Fibroblast of upper back skin (primary cell): Measurements from ENCODE around the gene BRD9.
"Not testable (repeated sequence)": the region's sequence is repeated elsewhere in the genome, so short reads cannot be mapped to it uniquely, and the experiment has no call there.

Experiments
- DNase-seq: peaks from one replicate; pipeline ENCODE4 v3.0.0-alpha.2; 2013

Gene BRD9

DNA sequence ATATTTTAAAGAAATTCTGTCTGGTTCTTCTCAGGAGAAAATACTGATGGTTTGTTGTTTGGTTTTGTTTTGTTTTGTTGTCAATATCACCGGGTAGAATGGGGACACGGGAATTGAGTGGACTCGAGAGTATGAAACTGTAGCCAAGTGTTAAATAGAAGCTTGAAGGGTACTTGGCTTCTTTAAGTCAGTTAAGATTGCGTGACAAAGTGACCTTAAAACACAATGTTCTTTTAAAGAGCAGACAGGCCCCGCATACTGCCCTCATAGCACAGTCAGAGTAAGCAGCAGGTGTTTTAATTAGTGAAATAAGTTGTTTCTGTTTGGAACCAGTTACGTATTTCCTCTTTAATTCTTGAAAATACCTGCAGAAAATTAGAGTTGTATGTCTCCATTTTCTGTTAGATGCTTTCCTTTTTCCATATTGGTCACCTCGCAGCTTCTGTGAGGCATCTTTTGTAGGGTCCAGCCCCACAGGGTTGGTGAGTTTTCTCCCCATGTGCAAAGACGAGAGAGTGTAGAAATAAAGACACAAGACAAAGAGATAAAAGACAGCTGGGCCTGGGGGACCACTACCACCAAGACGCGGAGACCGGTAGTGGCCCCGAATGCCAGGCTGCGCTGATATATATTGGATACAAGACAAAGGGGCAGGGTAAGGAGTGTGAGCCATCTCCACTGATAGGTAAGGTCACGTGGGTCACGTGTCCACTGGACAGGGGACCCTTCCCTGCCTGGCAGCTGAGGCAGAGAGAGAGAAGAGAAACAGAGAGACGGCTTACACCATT is 9.7 kb upstream of the BRD9 start:
- no peak for DNase-seq

DNA sequence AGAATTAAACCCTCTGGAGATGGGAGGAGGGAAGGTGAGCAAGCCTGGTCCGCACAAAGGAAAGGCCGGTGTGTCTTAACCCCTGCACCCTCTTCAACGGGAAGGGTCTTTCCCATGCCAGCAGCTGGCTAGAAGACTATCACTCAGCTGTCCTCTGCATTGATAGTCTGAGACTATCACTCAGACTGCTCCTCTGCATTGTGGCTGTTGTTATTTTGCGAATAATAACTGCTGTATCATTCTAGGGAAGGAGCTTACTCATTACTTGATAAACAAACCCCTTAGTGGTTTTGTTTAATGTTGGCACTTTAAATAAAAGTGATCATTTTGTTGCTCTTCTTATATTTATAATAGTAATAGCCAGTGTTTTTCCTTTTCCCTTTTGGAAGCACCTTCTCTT is 8.2 kb upstream of the BRD9 start:
- DNase-seq: no peak

DNA sequence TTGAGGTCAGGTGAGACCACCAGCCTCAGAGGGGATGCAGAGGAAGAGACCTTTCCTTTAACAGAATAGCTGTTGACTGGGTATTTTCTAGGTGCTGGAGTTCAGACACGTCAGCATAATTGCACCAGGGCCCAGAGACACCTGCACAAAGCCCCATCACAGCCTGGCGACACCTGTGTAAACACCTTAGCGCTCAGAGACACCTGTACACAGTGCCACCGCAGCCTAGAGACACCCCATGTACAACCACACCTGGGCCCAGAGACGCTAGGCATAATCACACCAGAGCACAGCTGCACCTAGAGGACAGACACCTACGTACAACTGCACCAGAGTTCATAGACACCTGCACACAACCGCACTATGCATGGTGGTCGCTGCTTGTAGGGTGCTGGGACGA is 1.1 kb upstream of the BRD9 start:
- DNase-seq: no peak

DNA sequence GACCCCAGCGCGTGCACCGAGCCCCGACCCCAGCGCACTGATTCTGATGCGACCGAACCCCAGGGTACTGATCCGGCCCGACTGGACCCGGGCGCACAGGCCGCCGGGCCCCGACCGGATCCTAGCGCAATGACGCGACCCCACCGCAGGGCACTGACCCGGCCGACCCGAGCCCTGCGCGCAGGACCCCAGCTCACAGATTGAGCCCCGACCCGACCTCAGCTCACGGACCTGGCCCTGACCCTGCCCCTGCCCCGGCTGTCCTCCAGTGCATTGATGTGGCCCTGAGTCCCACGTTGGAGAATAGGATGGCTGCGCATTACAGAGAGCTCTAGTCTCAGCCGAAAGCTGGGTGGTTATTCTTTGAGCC is 521 bp upstream of the BRD9 start:
- no peak for DNase-seq

DNA sequence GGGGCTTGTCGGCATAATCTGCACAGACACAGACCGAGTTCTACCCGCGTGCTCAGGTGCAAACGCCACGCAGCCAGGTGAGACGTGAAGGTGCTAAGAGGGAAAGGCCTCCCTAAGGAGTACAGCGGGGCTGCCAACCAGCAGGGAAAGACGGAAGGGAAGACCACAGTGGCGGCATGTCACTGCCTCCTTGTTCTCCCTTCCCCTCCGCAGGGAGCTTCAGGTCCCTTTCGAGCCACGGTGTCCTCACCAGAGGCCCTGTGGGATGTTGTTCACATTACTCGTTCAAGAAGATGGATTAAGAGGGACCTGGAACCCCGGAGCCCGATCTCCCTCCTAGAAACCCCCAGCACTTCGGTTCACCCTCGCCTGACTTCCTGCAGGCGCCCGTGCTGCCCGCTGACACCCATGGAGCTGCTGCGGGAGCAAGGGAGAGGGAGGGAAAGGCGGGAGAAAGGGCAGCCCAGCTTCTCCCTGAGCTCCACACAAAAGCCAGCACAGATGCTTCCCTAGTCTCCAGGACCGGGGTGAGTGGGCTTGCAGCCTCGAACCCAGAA is 686 bp downstream of the BRD9 start:
- no peak for DNase-seq

DNA sequence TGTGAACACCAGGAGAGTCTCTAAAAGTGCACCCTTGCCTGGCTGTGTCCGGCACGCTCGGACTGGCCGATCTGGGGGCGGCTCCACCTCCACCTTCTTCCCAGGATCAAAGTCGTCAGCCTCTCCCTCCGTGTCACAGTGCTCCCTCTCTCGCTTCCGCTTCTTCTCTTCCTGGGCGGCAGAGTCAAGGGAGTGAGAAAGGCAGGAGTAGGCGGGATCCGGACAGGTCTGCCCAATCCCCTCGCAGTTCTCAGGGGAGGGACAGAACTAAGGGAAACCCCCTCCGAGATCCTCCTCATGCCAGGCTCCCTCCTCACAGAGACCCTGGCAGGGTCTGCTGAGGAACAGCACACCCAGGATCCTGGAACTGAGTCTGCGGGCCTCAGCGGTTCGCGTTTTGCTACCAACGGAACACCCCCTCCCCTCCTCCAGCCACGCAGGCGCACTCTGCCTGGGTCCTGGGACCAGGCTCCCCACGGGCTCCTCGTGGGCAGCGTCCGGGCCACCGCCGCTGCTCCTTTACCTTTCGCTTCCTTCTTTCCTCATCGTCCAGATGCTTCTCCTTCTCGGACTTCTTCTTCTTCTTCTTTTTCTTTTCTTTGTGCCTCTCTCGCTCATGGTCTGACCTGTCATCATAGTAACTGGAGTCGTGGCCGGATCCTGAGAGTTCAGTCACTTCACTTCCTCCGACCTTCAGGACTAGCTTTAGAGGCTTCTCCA is 1.3 kb downstream of the BRD9 start:
- DNase-seq: no peak

DNA sequence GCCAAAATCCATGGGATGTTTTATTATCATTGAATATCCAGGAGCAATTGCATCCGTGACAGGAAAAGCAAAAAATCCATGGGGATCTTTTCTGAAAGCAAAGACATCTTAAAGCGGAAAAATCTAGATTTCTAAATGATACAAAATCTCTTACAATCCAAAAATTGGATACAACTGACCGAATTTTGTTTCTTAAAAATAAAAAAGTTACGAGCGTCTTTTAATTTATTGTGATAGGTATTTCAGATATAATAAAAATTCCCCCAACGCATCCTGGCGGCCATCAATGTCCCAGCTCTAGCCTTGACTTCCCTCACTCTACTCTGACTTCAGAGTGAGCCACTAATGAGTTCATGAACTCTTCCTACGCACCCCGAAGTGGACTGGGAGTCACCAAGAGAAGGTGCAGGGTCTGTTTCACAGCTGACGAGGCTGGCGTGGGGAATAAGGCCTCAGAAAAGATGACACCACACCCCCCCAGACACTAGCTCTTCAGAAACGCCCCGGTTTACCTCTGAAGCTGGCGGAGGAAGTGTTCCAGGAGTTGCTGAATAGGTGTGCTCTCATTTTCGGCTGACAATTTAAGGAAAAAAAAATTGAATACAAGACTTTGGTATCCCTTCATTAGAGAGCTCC is 3.4 kb downstream of the BRD9 start:
- DNase-seq: no peak

DNA sequence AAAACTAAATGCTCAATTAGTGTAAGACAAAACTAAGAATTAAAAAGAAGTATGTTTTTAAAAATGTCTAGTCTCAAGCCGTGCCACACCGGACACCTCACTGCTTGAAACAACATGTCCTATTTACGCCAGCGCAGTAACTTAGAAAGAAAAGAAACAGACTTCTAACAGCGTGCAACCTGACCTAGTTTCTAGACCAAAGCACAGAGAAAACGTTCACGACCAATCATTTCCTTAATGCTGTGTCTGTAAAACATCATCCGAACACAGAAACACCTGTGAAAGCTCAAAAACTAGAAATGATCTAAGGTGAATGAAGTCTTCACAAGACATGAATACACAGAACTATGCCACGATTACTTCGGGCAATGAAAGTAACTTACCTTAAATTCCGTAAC is 4.0 kb downstream of the BRD9 start:
- DNase-seq: no peak

DNA sequence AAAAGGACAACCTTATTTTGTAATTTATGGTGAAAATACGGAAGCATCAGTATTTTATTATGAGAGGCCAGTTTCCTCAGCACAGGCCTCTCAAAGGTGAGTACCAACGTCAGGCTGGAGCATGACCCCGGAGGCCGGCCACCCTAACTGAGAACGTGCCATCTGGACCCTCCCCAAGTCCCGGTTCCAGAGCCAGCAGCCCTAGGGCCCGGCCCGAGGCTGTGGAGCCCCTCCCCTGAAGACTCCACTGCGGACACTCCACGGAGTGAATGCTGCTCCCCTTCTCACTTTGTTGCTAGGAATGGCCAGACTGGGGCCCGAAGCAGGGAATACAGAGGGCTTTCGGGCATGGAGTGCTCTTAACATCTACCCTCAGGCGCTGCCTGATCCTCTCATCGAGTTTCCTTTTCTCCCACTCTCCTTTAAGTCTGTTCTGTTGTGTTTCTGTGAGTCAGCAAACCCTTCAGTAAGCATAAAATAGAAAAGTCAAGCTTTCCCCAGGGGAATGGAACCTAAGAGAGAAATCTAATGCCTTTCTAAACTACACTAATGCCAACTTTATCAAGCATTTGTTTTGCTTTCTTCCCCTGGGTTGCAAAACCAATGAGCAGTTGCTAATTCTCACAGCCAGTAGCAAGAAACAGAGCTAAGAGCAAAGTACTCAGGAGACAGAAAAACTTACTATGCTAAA is 4.5 kb downstream of the BRD9 start:
- DNase-seq: no peak

DNA sequence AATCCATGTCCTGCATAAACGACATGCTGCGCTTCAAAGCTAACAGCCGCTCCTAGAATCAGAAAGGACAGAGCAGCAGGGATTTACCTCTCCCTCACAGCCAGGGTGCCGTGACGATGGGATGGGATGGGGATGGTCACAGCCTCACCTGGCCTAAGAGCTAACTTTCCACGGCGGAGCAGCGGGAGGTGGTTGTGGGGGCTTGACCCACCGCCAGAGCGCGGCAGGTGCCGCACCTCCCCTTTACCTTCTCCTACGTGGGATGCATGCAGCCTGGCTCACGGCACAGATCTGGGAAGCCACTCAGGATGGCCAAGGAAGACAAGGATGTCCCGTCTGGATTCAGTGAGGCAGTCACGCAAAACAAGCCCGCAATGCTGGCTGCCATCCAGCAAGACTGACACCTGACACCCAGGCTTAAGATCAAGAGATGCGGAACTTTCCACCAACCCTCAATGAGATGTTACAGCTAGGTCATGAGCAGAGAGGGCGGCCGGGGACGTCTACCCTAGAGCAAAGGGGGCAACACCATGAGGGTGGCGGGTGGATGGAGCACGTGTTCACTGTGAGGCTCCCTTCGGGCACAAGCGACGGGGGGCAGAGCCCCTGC is 5.8 kb downstream of the BRD9 start:
- DNase-seq: no peak

DNA sequence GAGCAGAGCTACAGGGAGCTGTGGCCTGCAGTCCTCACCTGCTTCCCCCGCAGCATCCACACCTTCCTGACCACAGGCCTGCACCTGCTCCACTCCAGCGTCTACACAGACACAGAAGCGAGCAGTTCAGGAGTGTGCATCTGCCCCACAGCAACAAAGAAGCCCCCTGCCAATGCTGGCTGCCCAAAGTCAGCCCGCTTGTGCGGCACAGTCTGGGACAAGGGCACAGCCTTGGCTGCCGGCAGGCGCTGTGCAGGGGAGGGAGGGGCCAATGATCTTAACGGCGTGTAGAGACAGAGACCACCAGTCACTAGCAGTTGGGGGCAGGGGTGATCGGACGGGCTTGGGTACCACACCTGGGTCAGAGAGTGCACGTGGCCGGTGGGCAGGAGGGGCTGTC is 6.6 kb downstream of the BRD9 start:
- no peak for DNase-seq

DNA sequence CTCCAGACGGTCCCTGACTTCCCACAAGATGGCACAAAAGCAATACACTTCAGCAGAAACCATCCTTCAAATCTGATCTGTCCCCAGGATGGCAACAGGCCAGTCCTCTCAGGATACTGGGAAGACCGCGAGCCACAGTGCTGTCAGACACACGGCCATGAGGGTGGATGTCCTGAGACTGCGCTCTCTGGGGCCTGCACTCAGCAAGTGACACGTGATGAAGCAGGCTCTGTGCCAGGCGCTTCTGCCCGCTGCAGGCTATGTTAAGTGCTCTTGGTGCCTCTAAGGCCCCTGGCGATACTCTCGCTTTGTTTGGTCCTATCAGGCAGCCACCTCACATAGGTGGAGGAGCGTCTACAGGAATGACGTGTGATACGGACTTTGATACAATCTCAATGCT is 7.1 kb downstream of the BRD9 start:
- no peak for DNase-seq

DNA sequence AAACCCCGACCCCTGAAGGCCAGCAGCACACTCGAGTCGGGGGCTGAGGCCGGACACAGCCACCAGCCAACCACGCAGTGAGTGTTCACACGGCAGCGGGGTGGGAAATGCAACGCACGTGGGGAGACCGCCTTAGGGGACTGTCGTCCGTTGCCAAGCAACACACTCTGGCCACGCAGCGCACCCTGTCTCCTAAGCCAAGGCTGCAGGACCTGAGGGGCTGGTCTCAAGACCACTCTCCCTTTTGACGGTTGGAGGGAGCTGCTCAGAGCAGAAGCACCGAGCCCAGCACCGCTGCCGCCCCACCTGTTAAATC is 7.5 kb downstream of the BRD9 start:
- DNase-seq: no peak

DNA sequence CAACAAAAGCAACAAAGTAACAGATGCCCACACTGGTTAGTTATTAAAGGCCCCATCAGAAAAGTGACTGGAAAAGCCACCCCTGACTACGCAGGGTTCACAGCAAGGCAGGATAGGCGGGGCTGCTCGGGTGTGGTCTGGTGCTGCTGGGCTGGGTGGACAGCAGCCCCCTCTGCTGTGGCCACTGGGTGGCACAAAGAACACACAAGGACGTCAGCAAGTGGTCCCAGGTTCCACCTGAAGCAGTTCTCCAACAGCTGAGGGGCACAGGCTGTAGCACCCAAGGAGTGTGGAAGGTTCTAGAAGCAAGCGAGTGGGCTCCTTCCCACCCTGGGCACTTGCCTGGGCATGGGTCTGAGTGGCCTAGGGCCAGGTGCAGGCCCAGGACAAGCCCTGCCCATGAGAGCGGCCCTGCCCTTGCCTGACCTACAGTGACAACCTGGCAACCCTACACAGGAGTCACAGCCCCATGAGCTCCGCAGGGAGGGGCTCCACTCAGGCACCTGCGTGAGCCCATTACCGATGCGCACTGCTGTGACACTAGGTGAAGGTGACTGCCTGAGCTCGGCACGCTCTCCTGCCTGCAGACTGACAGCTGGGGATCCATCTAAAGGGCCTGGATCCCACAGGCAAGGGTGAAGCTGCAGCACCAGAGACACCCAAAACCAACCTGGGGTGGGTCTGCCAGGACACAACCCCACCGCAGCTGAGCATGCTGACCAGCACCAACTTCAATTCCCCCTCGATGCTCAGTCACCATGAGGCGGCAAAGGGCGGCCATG is 8.1 kb downstream of the BRD9 start:
- DNase-seq: no peak

DNA sequence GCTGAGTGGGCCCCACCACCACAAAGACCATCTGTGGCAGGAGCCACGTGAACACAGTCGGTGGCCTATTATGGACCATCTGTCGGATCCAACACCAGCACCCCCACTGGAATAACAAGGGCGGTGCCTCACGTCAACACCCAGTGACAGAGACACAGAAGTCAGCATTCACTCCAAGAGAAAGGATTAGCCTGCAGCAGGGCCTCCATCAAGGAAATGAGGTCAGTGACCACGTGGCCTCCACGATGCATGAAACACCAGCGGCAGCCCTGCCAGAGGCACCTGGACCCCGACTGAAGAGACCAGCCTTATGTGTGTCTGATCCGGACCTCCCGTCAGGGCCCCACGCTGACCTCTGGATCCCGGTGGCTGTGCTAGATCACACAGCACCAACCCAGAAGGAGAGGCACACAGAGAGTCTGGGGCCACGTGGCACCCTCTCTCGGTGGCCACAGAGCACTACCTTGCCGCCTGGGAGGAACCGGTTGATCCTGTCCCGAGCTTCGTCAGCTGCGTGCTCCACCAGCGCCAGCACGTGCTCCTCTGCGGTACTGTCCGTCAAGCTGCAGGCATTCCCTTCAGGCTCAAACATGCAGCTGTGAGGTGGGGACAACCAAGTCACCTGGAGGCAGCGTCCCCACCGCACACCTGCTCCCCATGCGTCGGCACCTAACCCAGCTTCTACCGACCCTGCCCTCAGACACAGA is 9.0 kb downstream of the BRD9 start:
- no peak for DNase-seq

DNA sequence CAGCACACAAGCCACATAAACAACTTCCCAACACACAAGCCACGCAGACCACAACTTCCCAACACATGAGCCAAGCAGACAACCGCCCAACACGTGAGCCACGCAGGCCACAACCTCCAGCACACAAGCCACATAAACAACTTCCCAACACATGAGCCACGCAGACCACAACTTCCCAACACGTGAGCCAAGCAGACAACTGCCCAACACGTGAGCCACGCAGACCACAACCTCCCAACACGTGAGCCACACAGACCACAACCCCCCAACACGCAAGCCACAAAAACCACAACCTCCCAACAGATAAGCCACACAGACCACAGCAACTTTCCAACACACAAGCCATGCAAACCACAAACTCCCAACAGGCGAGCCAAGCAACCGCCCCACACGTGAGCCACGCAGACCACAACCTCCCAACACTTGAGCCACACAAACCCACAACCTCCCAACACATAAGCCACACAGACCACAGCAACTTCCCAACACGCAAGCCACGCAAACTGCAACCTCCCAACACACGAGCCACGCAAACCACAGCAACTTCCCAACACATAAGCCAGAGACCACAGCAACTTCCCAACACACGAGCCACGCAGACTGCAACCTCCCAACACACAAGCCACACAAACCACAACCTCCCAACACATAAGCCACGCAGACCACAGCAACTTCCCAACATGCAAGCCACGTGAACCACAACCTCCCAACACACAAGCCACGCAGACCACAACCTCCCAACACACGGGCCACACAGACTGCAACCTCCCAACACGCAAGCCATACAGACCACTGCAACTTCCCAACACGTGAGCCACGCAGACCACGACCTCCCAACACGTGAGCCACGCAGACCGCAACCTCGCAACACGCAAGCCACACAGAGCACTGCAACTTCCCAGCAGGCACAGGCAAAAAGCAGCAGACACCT is 10.1 kb downstream of the BRD9 start:
- DNase-seq: no peak

DNA sequence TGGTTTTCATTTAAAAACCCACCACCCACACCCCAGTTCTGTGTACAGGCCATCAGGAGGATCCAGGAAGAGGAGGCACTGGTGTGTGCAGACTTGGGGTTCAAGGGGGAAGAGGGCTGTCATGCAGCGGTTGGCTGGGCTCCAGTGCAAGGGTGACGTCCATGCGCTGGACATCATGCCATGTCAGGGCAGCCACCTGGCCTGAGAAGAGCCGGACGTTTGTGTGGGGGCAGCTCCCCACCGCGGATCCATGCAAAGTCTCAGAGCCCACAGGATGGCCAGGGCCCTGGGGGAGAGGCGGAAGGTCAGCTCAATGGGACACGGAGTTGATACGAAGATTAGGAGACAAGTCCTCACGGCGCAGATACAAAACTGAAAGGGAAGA is 11.1 kb downstream of the BRD9 start:
- DNase-seq: no peak

DNA sequence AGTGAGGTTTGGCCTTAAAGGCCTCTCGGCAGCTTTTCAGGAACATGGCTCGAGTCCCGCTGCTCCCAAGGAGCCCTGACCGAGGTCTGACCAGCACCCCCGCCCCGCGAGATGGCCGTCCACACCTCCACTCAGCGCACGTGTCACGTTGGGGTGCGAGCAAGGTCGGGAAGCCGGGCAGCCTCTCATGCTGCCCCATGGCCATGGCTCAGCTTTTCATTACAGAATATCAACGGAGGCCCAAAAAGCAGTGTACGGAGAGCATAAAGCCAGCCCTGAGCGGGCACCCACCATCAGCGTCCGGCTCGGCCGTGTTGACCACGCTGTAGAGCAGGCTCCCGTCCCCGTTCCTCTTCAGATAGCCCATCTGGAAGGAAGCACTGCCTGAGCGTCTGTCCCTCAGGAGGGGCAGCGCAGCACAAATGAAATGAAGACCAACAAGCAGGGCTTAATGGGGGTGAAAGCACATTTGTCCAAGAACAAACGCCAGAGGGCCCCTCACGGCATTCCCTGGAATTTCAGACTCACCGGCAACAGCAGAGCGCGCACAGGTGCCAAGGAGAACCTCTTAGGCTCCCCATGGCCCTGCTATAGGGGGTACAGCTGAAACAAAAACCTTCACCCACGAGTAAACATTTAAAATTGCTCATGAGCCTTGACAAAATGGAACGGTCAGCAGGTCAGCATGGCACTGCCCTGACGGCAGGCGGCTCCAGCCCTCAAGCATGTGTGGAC is 11.6 kb downstream of the BRD9 start:
- DNase-seq: no peak

DNA sequence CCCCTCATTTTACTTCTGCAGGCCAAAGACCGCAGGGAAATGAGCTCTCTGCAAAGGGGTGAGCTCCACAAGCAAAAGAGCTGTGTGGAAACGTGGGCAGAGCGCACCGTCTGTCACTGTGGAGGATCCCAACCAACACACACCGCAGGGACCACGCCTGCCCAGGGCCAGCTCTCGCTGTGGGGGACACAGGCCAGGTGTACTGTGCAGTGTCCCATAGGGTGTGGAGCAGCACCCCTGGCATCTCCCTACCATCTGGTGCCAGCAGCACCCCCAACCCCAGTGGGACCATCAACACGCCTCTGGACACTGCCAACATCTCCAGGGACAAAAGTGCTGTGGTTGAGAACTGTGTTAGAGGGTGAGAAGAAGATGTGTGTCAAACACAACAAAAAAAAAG is 13.9 kb downstream of the BRD9 start:
- DNase-seq: not testable (repeated sequence)

DNA sequence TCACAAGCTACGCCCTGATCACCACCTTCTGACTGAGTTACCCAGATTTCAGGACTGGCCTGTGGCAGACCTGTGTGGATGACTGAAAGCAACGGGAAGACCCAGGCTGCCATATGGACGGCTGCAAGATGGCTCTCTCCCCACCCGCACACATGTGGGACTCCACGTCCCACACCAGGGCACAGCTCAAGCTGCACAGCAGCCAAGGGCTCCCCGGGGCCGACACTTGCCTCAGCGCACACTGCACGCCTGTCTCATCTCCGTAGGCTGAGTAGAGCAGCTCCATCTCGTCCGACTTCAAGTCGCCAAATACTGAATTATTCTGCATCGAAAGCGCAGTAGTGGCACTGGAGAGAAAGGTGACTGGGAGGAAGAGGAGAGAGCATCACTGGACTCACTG is 14.5 kb downstream of the BRD9 start:
- DNase-seq: no peak
